Measurements from ENCODE around the gene ADAMTS18.

- TF ChIP-seq CTCF (conservative IDR thresholded peaks at IDR 0.05) (no peak), EZH2 (IDR thresholded peaks at IDR 0.05; ENCODE audit: low read depth) (no peak)
Measured at GRCh38 chr16:77480681-77481315, 46.0 kb upstream of the ADAMTS18 start.
